Lower lobe of right lung (tissue), 2 donors: ENCODE data around the gene TMEM255B. TPM values are rescaled to one million over a fixed set of nuclear protein-coding genes. Genes with fewer than 3 reads are reported as not detected.
"Not testable (repeated sequence)": the region's sequence is repeated elsewhere in the genome, so short reads cannot be mapped to it uniquely, and the experiment has no call there.

Experiments used
- ATAC-seq, 2 donors: fragments of 200-7000 bp; cut with Tn5 transposase; one replicate each; pipeline ENCODE4 v1.9.1; 2020 to 2022; ENCODE audit warnings: mild to moderate bottlenecking in 2 of 2, moderate library complexity in 2 of 2
- DNase-seq: peaks from one replicate; pipeline ENCODE4 v3.0.0-alpha.2; 2020
- H3K27ac ChIP-seq: fragments of 200-600 bp; one replicate; pipeline ENCODE4 v1.8.0; 2022
- H3K27me3 ChIP-seq: fragments of 200-600 bp; one replicate; pipeline ENCODE4 v1.8.0; 2022; ENCODE audit warnings: low read depth
- H3K36me3 ChIP-seq: fragments of 200-600 bp; one replicate; pipeline ENCODE4 v1.8.0; 2022; ENCODE audit warnings: mild to moderate bottlenecking
- H3K4me1 ChIP-seq: fragments of 200-600 bp; one replicate; pipeline ENCODE4 v1.8.0; 2022
- H3K4me3 ChIP-seq: fragments of 200-600 bp; one replicate; pipeline ENCODE4 v1.8.0; 2022; ENCODE audit warnings: mild to moderate bottlenecking
- H3K9me3 ChIP-seq: fragments of 200-600 bp; one replicate; pipeline ENCODE4 v1.8.0; 2022
- intact Hi-C: fragments of 100-400 bp; cut with DNase I; formaldehyde crosslinking; loops from one replicate; pipeline ENCODE4 v1.11.0; 2022
- total RNA-seq: library from RNA; stranded (reverse); fragmentation: NEBNext Ultra II Directional; extraction: Animal tissue kit (Norgen Biotek cat#: 25700); gene quantifications from one replicate; pipeline ENCODE4 v1.2.1, GENCODE V29; 2021
- TF ChIP-seq, protein P1 (sequence below): fragments of 200-600 bp; IDR thresholded peaks from one replicate; pipeline ENCODE4 v1.8.0; 2022; ENCODE audit warnings: antibody characterized with exemption, mild to moderate bottlenecking
- donor health status: DM: no; HTN: yes; CAD: no; lungs with severe emphysema.

TMEM255B gene
- total RNA-seq, 1 donor from 2014 or later, result 21.5 TPM

- Histone ChIP-seq H3K27me3 (no peaks in the 10 kb centered on the region), H3K4me1 (peaks cover 16% of the 10 kb centered on the region), H3K36me3 (peaks cover 50% of the 10 kb centered on the region), H3K27ac (no peak overlapping the region), H3K4me3 (no peak overlapping the region), H3K9me3 (no peaks in the 10 kb centered on the region)
- DNase-seq (no peak), ATAC-seq (no peak)
- TF ChIP-seq, protein P1, sequence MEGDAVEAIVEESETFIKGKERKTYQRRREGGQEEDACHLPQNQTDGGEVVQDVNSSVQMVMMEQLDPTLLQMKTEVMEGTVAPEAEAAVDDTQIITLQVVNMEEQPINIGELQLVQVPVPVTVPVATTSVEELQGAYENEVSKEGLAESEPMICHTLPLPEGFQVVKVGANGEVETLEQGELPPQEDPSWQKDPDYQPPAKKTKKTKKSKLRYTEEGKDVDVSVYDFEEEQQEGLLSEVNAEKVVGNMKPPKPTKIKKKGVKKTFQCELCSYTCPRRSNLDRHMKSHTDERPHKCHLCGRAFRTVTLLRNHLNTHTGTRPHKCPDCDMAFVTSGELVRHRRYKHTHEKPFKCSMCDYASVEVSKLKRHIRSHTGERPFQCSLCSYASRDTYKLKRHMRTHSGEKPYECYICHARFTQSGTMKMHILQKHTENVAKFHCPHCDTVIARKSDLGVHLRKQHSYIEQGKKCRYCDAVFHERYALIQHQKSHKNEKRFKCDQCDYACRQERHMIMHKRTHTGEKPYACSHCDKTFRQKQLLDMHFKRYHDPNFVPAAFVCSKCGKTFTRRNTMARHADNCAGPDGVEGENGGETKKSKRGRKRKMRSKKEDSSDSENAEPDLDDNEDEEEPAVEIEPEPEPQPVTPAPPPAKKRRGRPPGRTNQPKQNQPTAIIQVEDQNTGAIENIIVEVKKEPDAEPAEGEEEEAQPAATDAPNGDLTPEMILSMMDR, result no peak
- intact Hi-C loops, result no loop called here
Observed at GRCh38 chr13:113825841-113826240, 66.8 kb downstream of the TMEM255B start.

GRCh38 chr13:113826446-113826845 lies 67.4 kb downstream of the TMEM255B start:
- intact Hi-C loops, ATAC-seq, H3K9me3 ChIP-seq, H3K27me3 ChIP-seq, H3K4me1 ChIP-seq, DNase-seq, H3K27ac ChIP-seq, H3K4me3 ChIP-seq: not testable (repeated sequence)
- H3K36me3 ChIP-seq, result peaks cover 56% of the 10 kb centered on the region

DNA sequence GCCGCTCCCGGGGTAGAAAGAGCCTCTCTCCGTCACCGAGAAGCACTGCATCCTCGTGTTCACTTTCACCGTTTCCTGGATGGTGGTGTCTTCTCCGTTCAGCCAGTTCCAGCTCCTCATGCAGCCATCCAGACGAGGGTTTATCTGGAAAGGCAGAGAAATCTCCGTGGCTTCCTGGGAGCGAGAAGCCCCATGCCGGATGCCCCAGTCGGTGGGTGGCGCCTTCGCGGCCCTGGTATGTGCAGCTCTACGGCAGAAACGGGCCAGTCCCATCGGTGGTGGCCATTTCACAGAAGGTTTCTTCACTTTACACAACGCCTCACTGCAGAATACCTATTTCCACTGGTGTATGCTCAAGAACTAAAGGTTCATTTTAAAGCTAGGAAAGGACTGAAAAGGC lies 68.0 kb downstream of the TMEM255B start:
- Histone ChIP-seq H3K4me1 (peaks cover 4% of the 10 kb centered on the region), H3K4me3 (no peak overlapping the region), H3K27me3 (no peaks in the 10 kb centered on the region), H3K9me3 (no peaks in the 10 kb centered on the region), H3K36me3 (peaks cover 55% of the 10 kb centered on the region), H3K27ac (no peak overlapping the region)
- TF ChIP-seq, protein P1, result no peak
- intact Hi-C loops, result no loop called here
- ATAC-seq (no peak), DNase-seq (peak; percentile 20)

GRCh38 chr13:113828282-113828825 lies 69.3 kb downstream of the TMEM255B start:
- TF ChIP-seq, protein P1, result no peak
- H3K4me1 ChIP-seq, result no peaks in the 10 kb centered on the region
- DNase-seq, result peak; percentile 34
- no peak overlapping the region for H3K4me3 ChIP-seq
- H3K27me3 ChIP-seq, result no peaks in the 10 kb centered on the region
- H3K27ac ChIP-seq, result no peak overlapping the region
- no peaks in the 10 kb centered on the region for H3K9me3 ChIP-seq
- no peak for ATAC-seq
- intact Hi-C loops, result no loop called here
- H3K36me3 ChIP-seq, result peaks cover 55% of the 10 kb centered on the region

- H3K4me1 ChIP-seq, H3K4me3 ChIP-seq, H3K27me3 ChIP-seq, ATAC-seq, DNase-seq, intact Hi-C loops, H3K9me3 ChIP-seq, H3K27ac ChIP-seq: not testable (repeated sequence)
- H3K36me3 ChIP-seq, result peaks cover 62% of the 10 kb centered on the region
Observed at GRCh38 chr13:113830426-113830950, 71.5 kb downstream of the TMEM255B start.

GRCh38 chr13:113831061-113831460 lies 72.0 kb downstream of the TMEM255B start:
- DNase-seq (peak; percentile 39), ATAC-seq (peak in 1 of 2 donors; percentile 21)
- no peaks in the 10 kb centered on the region for H3K9me3 ChIP-seq
- H3K36me3 ChIP-seq, result peaks cover 61% of the 10 kb centered on the region
- no peaks in the 10 kb centered on the region for H3K27me3 ChIP-seq
- H3K4me1 ChIP-seq, result no peaks in the 10 kb centered on the region
- intact Hi-C loops, result no loop called here
- TF ChIP-seq, protein P1, result no peak
- no peak overlapping the region for H3K27ac ChIP-seq
- no peak overlapping the region for H3K4me3 ChIP-seq
